Prostate gland (tissue), 2 donors: ENCODE measurements around the gene SLC66A3. TPM values are rescaled to one million over a fixed set of nuclear protein-coding genes. Genes with fewer than 3 reads are reported as not detected.

ENCODE experiments used
- DNase-seq: peaks from one replicate; pipeline ENCODE4 v3.0.0-alpha.2; 2019; ENCODE audit warnings: low spot score
- H3K27ac ChIP-seq, 2 donors: fragments of 200-600 bp; sonication (generic); 2 replicates each; pipeline ENCODE4 v1.5.1; 2017 to 2019
- H3K27me3 ChIP-seq: fragments of 200-600 bp; sonication (generic); replicated peaks from 2 replicates; pipeline ENCODE4 v1.5.1; 2019; ENCODE audit not compliant: insufficient read depth
- H3K36me3 ChIP-seq, 2 donors: fragments of 200-600 bp; sonication (generic); 1 replicate in 1 of 2; 2 replicates in 1 of 2; pipeline versions ENCODE4 v1.5.1 to v1.8.1; 2017 to 2019
- H3K4me1 ChIP-seq: fragments of 200-600 bp; sonication (generic); replicated peaks from 2 replicates; pipeline ENCODE4 v1.5.1; 2019
- H3K4me3 ChIP-seq, 2 donors: fragments of 200-600 bp; sonication (generic); 2 replicates each; pipeline ENCODE4 v1.5.1; 2017 to 2019
- H3K9me3 ChIP-seq: fragments of 200-600 bp; sonication (generic); 2 replicates; pipeline ENCODE4 v1.5.1; 2017
- CTCF ChIP-seq, 4 experiments: fragments of 200-600 bp in 2 of 4; fragments of 450-650 bp in 2 of 4; sonication (generic) in 2 of 4; IDR thresholded peaks; 1 replicate in 3 of 4; 2 replicates in 1 of 4; pipeline ENCODE4 v1.5.1; 2016 to 2019; ENCODE audit warnings: antibody characterized with exemption in 4 of 4, mild to moderate bottlenecking in 2 of 4, moderate library complexity in 2 of 4
- POLR2A ChIP-seq: fragments of 450-650 bp; IDR thresholded peaks from one replicate; pipeline ENCODE4 v1.6.1; 2016; ENCODE audit warnings: antibody characterized with exemption, mild to moderate bottlenecking
- POLR2AphosphoS5 ChIP-seq: sonication (generic); formaldehyde crosslinking; IDR thresholded peaks from one replicate; pipeline ENCODE4 v1.6.1; 2017; ENCODE audit warnings: antibody characterized with exemption
- WGBS: methylation state at CpG from one replicate; pipeline ENCODE4 v1.1.5; 2018; 5-methylcytosine and 5-hydroxymethylcytosine counted together
- intact Hi-C: fragments of 100-400 bp; cut with DNase I; formaldehyde crosslinking; loops from one replicate; pipeline ENCODE4 v1.14.2; 2022
- total RNA-seq, 2 donors: library from RNA; depleted of rRNA; stranded (reverse); fragments of >200 nt; gene quantifications; one replicate each; pipeline ENCODE4 v1.1.0, GENCODE V29; 2016

The SLC66A3 gene
- total RNA-seq, 2 donors from 2014 or later, result 50.6 to 77.4 TPM

DNA sequence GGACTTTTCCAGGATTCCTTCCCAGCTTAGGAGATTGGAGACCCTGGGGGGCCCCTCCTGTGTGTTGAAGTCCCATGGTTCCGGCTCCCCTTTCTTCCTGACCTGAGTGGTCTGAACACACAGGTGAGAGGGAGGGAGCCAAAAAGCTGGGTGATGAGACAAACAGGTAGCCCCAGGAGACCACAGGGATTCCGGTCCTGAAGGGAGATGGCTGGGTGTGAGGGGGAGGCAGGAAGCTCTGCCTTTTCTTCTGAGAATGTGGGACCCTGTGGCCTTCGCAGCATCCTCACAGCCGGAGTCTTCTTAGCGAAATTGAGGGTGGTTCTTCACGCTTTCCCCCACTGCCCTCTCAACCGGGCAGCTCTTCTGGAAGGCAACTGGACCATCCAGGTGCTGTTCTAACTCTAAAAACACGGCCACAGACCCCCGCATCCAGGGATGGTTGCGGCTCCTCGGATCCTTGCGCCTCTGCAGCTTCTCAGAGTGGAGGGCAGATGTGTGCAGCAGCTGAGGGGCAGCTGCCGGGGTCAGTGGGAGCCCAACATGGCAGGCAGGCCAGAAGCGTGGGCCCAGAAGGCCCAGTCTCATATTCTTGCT, 4.4 kb downstream of the SLC66A3 start:
- Histone ChIP-seq H3K4me3 (no peak overlapping the region), H3K4me1 (no peaks in the 10 kb centered on the region), H3K27ac (no peak overlapping the region), H3K27me3 (no peaks in the 10 kb centered on the region), H3K36me3 (no peaks in the 10 kb centered on the region), H3K9me3 (no peaks in the 10 kb centered on the region)
- TF ChIP-seq POLR2AphosphoS5 (no peak), POLR2A (no peak), CTCF (IDR thresholded peaks at IDR 0.05) (no peak)
- no peak for DNase-seq
- intact Hi-C loops, result loop anchor here (5.0 kb wide), 1 partner anchor 253 kb away; no protein-coding TSS in a partner anchor
- WGBS, result 98% methylated on average over 14 of the region's 14 CpGs

DNA sequence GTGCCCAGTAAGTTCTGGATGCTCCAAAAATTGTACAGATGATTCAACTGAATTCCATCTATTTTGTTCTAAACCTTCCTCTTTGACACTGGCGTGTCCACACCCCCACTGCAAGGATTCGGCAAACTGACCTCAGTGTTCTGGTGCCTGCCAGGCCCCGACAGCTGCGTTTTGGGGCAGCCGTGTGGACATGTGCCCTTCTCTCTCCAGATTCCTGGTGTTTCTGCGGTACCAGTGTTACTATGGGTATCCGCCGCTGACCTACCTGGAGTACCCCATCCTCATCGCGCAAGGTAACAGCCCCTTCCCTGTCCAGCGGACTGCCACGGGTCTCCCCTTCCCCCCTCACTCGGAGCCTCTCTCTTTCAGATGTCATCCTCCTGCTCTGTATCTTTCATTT, 5.0 kb downstream of the SLC66A3 start:
- H3K27me3 ChIP-seq, result no peaks in the 10 kb centered on the region
- intact Hi-C loops, result no loop called here
- DNase-seq, result no peak
- no peaks in the 10 kb centered on the region for H3K36me3 ChIP-seq
- no peaks in the 10 kb centered on the region for H3K9me3 ChIP-seq
- H3K4me1 ChIP-seq, result no peaks in the 10 kb centered on the region
- WGBS, result 85% methylated on average over 13 of the region's 13 CpGs
- H3K27ac ChIP-seq, result no peak overlapping the region
- TF ChIP-seq CTCF (IDR thresholded peaks at IDR 0.05), result no peak
- no peak for TF ChIP-seq POLR2A
- no peak for TF ChIP-seq POLR2AphosphoS5
- H3K4me3 ChIP-seq, result no peak overlapping the region

GRCh38 chr2:11160731-11161455, 5.6 kb downstream of the SLC66A3 start:
- H3K27ac ChIP-seq, result no peak overlapping the region
- TF ChIP-seq POLR2A, result no peak
- no peak for TF ChIP-seq POLR2AphosphoS5
- no peak for TF ChIP-seq CTCF (IDR thresholded peaks at IDR 0.05)

GRCh38 chr2:11161747-11162146, 6.5 kb downstream of the SLC66A3 start:
- Histone ChIP-seq H3K4me3 (no peak overlapping the region), H3K27me3 (no peaks in the 10 kb centered on the region), H3K4me1 (no peaks in the 10 kb centered on the region), H3K36me3 (no peaks in the 10 kb centered on the region), H3K9me3 (no peaks in the 10 kb centered on the region), H3K27ac (no peak overlapping the region)
- no peak for TF ChIP-seq POLR2A
- no peak for TF ChIP-seq CTCF (IDR thresholded peaks at IDR 0.05)
- no peak for TF ChIP-seq POLR2AphosphoS5
- 95% methylated on average over 4 of the region's 4 CpGs for WGBS
- no peak for DNase-seq
- intact Hi-C loops, result no loop called here

More at GRCh38 chr2:11160731-11161455, 5.6 kb downstream of the SLC66A3 start:
- Histone ChIP-seq H3K4me3 (no peak overlapping the region), H3K27me3 (no peaks in the 10 kb centered on the region), H3K9me3 (no peaks in the 10 kb centered on the region), H3K36me3 (no peaks in the 10 kb centered on the region), H3K4me1 (no peaks in the 10 kb centered on the region)
- WGBS, result 89% methylated on average over 15 of the region's 15 CpGs
- no peak for DNase-seq
- intact Hi-C loops, result no loop called here
